ENCODE measurements around the gene PDSS2. TPM values are rescaled to one million over a fixed set of nuclear protein-coding genes. Genes with fewer than 3 reads are reported as not detected.

Gene PDSS2, protein sequence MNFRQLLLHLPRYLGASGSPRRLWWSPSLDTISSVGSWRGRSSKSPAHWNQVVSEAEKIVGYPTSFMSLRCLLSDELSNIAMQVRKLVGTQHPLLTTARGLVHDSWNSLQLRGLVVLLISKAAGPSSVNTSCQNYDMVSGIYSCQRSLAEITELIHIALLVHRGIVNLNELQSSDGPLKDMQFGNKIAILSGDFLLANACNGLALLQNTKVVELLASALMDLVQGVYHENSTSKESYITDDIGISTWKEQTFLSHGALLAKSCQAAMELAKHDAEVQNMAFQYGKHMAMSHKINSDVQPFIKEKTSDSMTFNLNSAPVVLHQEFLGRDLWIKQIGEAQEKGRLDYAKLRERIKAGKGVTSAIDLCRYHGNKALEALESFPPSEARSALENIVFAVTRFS
- total RNA-seq (2022; extraction: Qiagen RNA extraction) = 5.3 to 6.7 TPM (median 5.7 TPM) in 5 replicates

DNA sequence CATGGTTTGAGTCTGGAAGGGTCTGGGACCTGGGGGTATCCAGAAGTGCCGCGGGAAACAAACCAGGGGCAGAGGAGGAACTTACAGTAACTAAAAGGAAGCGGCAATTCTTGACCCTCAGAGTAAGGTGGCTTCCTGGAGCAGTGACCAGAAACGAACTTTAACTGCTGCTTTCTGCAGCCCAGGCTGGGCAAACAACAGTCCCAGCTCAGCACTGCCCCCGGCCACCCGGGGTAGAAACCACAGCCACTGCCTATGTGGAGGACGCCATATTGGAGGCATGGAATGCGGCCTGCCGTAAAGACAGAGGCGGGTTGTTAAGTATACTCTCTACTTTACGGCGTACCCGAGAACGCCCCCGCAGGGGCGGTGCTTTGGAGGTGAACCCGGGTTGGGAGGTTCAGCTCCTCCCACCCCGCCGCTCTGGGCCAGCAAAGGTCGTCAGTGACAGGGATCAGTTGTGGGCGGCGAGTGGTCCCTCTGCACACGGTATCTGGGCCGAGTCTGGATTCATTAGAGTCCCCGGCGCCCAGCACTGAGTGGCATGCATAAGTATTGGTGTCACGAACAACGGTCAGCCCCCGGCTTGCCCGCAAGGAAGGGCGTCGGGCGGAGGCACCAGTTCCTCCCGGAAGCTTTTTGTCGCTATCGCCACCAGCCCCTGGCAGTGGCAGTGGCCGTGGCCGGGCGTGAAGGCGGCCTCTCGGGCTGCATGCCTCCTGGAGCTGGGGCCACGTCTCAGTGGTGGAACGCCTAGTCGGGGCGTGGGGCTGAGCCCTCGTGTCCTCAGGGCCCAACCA lies at the start of gene PDSS2:
Gene PDSS2 (minus strand): TSS at position 282 of the 800 bp plus-strand sequence. CDS start 279 bp downstream, at position 3.

DNA sequence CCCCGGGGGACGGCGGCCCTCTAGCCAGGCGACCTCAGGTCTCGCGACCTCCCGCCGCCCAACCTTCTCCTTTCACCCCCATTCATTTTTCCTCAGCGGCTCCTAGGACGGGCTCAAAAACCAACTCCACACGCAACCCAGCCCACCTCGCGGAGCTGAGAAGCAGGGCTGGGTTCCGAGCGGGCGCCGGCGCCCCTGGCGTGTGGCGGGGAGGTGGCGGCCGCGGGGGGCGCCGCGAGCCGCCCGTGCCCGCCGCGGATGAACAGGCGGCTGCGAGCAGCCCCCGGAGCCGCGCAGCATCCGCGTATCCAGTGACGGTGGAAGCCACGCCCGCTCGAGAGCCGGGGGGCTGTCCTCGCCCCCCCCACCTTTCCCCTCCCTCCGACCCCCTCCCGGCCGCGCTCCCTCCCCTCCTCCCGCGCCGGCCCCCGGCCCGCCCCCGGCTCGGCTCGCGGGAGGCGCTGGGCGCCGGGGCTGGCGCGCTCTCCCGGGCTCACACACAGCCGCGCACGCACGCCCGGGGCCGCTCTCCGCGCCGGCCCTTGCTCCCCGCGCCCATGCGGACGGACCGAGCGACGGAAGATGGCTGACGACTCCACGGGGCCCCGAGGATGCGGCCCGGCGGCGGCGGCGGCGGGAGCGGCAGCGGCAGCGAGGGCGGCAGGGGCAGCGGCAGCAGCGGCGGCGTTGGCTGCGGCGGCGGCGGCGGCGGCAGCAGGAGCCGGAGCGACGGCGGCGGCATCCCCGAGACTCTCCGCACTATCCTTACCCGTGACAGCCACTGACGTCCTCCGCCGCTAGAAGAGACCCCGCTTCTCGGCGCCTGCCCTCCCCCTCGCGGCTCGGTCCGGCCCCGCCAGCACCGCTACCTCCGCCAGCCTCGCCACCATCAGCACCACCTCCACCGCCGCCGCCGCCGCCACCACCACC lies 30.5 kb upstream of the PDSS2 start, which contains the start of gene SOBP:
Gene SOBP (plus strand): TSS at position 482 of the 930 bp plus-strand sequence. CDS start 500 bp downstream, outside the sequence.

DNA sequence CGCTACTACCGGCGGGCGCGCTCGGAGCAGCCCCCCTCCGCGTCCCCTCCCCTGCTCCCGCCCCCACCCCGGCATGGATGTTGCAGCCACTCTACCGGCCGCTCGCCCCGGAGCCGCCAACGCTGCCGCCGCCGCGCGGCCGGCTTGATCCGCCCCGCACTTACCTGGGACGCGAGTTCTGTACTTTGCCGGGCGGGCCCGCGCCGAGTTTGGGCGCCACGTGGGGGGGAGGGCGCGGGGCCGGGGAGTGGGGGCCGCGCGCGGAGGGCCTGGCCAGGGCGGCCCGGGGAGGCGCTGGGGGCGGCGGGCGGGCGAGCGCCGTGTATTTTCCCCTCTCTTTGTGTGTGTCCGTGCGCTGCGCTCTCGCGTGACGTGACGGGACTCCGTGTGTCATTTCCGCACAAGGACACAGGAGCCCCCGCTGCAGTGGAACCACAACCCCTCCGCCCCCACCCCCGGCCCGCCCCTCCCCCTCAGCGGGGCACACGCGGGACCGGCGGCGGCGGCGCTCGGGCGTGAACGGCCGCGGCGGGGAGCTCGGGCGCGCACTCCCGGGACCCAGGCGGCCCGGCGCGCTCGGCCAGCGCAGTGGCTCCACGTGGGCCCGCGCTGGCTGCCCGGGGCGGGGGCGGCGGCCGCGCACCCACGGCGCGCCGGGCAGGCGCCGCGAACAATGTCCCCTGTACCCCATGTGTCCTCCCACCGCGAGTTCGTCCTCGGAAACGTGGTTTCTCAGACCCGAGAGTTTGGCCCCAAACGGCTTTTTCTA lies 344.3 kb downstream of the PDSS2 start, which contains the start of gene BEND3:
Gene BEND3 (minus strand): TSS at position 590 of the 769 bp plus-strand sequence. CDS start 16,230 bp downstream, outside the sequence.

Other genes with a start within 250 kb of the PDSS2 start
- gene SOBP, start 30.6 kb upstream of the PDSS2 start, total RNA-seq (2022; extraction: Qiagen RNA extraction) = 0.68 to 1.2 TPM (median 0.85 TPM) in 5 replicates